GM21367 (cell line): ENCODE results near the gene PROM1.

Experiments
- ATAC-seq: cut with Tn5 transposase; IDR thresholded peaks from one replicate; pipeline ENCODE4 v1.9.1; 2021; ENCODE audit not compliant: unreplicated experiment

The PROM1 gene

DNA sequence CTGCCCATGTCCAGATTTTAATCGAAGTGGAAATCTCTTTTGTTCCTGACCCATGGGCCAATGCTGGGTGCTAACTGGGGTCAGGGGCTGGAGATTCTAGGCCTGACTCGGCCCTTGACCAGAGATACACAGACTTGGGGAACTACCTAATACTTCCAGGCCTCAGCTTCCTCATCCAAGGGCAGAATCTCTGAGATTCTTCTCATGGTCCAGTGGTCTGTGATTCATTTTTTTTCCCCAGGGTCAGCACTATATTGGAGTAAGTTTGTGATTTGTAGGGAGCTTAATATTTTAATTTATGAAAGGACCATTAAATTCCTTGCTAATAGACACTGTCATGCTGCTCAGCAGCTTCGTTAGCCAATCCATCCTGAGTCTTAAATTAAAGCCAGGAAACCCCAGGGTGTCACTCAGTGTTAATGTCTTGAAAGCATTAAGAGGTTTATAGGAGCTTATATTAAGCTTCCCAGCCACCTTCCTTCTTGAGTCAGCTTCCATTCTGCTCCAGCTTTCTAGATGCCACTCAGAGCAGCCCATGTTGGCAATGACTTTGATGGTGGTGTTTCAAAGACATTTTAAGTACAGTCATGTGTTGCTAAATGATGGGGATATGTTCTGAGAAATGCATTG is 27.0 kb upstream of the PROM1 start:
- no peak for ATAC-seq

DNA sequence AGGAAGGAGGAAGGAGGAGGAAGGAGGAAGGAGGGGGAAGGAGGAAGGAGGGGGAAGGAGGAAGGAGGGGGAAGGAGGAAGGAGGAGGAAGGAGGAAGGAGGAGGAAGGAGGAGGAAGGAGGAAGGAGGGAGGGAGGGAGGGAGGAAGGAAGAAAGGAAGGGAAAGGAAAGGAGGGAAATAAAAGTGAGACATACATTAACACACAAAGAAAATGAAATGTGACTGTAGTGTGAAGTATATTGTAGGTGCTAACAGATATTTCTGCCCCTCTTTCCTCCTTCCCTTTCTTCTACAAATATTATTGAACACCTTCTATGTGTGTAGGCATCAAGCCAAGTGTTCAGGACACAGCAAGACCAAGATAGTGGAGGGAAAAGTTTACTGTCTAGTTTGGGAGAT is 26.4 kb upstream of the PROM1 start:
- no peak for ATAC-seq

GRCh38 chr4:16109256-16109655 is 25.4 kb upstream of the PROM1 start:
- no peak for ATAC-seq

DNA sequence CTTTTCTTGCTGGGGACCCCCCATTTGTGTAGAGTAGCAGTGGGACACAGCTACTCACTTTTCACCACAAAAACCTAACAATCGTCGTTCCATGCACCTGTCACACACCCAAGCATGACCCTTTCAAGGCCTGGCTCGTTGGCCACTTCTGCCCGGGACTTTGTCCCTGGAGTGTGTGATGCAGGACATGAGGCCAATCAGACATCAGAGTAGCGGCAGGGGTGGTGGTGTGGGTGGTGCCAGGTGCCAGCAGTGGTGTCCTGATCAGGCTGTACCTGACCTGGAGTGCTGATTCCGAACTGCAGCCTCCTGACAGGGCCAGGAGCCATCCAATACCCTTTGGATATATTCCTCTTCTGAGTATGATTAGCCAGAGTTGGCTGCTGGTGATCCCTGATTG is 23.1 kb upstream of the PROM1 start:
- no peak for ATAC-seq

- ATAC-seq = no peak
Observed at GRCh38 chr4:16104520-16104919, 20.7 kb upstream of the PROM1 start.

DNA sequence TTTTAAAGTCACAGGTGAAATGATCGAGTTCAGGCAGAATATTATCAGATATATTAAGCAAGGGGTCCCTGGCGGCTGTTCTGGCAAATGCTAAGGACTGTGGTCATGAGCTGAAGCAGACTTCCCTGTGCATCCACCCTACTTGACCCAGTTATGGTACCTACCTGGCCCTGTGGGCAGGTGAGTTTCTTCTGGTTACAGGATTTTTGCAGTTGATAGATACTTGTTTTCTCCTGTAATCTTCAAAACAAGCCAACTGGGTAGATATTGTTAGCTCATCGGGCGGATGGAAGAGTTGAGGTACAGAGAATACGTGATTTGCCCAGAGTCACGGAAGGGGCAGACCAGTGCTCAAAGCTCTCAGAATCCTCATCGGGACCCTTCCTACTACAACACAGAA is 18.5 kb upstream of the PROM1 start:
- no peak for ATAC-seq

DNA sequence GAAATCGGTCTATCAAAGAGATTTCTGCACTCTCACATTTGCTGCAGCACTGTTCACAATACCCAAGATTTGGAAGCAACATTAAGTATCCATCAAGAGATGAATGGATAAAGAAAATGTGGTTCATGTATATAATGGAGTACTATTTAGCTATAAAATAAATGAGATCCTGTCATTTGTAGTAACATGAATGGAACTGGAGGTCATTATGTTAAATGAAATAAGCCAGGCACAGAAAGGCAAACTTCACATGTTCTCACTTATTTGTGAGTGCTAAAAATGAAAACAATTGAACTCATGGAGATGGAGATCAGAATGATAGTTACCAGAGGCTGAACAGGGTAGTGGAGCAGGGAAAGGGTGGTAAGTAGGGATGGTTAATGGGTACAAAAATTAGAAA is 17.0 kb upstream of the PROM1 start:
- no peak for ATAC-seq

DNA sequence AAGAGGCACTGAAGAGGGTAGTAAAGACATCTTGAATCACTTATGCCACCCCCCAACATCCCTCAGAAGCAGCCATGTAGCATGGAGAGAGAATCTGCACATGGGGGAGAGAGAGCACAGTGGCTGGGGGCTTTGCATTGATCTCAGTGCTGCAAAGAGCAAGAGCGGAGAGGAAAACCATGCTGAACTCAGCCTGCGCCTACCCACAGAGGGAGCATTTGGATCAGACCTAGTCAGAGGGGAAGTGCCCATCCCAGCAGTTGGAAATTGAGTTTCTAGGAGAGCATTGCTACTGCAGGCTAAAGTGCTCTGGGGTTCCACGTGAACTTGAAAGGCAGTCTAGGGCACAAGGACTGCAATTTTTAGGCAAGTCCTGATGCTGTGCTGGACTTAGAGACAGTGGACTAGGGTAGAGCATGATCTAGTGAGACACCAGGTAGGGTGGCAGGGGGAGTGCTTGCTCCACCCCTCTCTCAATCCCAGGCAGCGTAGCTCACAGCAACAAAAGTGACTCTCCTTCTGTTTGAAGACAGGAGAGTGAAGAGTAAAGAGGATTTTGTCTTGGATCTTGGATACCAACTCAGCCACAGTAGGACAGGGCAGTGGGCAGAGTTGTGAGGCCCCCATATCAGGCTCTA is 9.0 kb upstream of the PROM1 start:
- ATAC-seq = no peak

GRCh38 chr4:16090096-16090705 is 6.4 kb upstream of the PROM1 start:
- ATAC-seq = no peak

GRCh38 chr4:16089156-16089555 is 5.3 kb upstream of the PROM1 start:
- no peak for ATAC-seq

GRCh38 chr4:16088601-16089000 is 4.8 kb upstream of the PROM1 start:
- ATAC-seq = no peak

DNA sequence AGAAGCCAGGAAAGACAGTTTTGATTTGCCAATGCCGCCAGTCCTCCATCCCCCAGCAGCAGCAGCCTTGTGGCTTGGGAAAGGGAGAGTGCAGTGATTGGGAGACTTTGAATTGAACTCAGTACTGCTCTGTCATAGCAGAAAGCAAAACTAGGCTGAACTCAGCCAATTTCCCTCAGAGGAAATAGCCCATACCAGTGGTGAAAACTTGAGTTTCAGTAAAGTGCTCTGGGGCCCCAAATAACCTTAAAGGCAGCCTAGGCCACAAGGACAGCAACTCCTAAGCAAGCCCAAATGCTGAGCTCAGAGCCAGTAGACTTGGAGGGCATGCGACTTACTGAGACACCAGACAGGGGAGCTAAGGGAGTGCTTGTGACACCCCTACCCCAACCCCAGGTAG is 2.0 kb upstream of the PROM1 start:
- no peak for ATAC-seq

DNA sequence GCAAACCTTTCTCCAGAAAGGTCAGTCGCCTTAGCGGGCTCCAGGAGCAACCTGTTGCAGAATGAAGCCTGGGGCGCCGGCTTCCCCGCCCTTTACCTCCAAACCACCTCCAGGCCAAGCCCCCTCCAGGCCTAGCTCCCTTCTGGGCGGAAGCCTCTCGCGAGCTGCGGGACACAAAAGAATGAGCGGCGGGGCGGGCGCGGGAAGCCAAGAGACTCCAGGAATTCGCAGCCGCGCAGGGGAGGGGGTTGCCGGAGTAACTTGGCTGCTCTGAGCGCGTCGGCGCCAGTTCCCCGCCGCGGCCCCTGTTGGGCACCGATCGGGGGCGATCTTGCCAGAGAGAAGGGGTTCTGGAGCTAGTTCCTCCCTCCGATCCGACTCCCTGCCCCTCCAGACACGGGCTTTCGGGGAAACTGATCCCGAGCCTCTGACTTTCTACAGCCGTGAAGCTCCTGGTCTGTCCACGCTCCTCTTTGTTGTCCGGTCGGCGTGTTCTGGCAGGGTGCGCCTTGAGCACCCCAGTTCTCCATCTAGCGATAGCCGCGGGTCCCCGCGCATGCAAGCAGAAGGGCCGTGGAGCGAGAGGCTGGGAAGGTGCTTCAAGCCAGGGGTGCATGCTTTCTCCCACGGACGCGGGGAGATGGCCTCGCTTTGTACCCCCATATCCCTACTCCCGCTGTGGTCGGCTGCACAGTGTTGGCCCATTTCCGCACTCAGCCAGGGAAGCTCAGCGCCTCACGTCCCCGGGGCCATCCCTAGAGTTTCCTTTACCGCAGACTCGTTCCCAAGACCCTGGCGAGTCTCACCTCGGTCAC is 1.2 kb downstream of the PROM1 start:
- ATAC-seq = no peak

DNA sequence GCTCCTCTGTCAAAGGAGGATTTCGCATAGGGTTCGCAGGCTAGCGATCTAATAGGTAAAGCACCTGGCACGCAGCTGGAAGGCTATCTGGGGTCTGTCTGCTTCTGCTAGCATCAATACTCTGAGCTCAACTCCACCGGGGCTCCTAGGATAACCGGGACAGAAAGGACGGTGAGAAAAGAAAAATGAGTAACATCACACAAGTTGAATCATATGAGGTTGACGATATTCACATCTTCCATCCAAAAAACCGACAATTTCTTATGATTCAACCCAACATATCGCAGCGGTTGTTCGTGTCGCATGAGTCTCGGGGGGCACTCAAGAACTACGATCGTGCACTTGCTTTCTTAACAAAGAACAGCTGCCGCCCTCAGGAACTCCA is 1.8 kb downstream of the PROM1 start:
- ATAC-seq = no peak

- ATAC-seq = peak; percentile 70
Observed at GRCh38 chr4:16079046-16079445, 4.8 kb downstream of the PROM1 start.

GRCh38 chr4:16078195-16078760 is 5.5 kb downstream of the PROM1 start:
- ATAC-seq = no peak

GRCh38 chr4:16077786-16078185 is 6.0 kb downstream of the PROM1 start:
- no peak for ATAC-seq

GRCh38 chr4:16075975-16076757 is 7.7 kb downstream of the PROM1 start:
- no peak for ATAC-seq

- no peak for ATAC-seq
Observed at GRCh38 chr4:16075061-16075460, 8.8 kb downstream of the PROM1 start.

GRCh38 chr4:16072168-16072567 is 11.7 kb downstream of the PROM1 start:
- ATAC-seq = no peak

GRCh38 chr4:16070203-16070602 is 13.6 kb downstream of the PROM1 start:
- ATAC-seq = no peak
